DMS 273 treated with DMSO at 0.1 percent for 48 hours (cell line): Measurements from ENCODE around the gene HILPDA.
"Not testable (repeated sequence)": the region's sequence is repeated elsewhere in the genome, so short reads cannot be mapped to it uniquely, and the experiment has no call there.

Experiments
- DNase-seq: peaks from one replicate; lab custom pipeline; 2025; lab: John Stamatoyannopoulos, UW

The HILPDA gene

DNA sequence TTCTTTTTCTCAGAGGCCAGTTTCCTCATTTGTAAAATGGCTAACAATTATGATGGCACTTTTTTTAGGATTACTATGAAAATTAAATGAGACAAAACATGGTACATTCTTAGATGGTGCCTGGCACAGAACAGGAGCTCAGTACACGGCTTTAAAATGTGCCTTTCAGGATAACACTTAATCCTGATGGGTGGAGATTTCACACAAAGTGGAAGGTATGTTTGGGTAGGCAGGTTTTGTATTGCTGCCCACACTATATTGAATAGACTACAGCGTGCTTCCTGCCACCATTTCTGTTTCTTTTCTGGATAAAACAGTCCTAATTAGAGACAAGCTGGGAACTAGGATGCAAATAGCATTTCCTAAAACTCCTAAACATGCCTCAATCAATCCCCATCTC, 23.9 kb upstream of the HILPDA start:
- no peak for DNase-seq

DNA sequence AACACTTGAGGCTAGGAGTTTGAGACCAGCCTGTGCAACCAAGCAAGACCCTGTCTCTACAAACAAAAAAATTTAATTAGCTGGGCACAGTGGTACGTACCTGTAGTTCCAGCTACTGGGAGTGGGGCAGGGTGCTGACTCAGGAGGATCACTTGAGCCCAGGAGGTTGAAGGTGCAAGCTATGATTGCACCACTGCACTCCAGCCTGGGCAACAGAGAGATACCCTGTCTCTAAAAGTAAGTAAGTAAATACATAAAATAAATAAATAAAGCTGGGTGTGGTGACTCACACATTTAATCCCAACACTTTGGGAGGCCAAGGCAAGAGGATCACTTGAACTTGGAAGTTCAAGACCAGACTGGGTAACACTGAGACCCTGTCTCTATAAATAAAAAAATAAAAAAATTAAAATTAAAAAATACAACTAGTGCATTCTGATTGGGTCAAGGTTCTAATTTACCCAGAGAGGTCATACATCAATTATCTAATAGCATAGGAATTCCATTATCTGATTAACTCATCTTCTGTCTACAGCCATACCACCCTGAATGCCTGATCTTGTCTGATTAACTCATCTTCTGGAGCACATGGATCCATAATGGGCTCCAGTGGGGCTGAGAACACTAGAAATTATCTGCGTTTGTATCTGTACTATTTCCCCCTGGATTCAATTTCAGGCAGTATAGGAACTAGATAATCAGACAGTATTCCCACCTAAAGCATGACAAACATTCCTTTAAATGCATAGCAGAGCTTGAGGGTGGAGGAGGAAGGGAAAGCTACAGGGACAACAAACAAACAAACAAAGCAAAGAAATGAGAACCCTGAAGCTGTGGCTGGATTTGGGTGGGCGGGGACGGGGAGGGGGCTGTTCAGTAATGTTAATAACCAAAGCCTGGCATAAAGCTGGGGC, 21.0 kb upstream of the HILPDA start:
- no peak for DNase-seq

DNA sequence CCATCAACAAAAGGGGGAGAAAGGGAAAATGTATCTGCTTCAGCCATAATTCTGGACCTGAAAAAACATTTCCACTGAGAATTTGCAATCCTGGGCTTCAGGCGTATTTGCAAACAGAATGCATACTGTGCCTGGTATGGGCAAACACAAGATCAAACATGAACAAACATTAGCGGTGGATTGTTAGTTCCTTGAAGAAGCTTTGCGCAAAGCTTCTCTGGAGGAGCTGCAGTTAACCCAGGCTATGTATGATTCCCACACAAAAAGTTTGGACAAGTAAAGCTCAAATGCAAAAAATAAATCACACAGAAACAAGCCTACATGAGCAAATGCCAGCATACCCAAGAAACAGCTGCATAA, 20.4 kb upstream of the HILPDA start:
- DNase-seq = no peak

DNA sequence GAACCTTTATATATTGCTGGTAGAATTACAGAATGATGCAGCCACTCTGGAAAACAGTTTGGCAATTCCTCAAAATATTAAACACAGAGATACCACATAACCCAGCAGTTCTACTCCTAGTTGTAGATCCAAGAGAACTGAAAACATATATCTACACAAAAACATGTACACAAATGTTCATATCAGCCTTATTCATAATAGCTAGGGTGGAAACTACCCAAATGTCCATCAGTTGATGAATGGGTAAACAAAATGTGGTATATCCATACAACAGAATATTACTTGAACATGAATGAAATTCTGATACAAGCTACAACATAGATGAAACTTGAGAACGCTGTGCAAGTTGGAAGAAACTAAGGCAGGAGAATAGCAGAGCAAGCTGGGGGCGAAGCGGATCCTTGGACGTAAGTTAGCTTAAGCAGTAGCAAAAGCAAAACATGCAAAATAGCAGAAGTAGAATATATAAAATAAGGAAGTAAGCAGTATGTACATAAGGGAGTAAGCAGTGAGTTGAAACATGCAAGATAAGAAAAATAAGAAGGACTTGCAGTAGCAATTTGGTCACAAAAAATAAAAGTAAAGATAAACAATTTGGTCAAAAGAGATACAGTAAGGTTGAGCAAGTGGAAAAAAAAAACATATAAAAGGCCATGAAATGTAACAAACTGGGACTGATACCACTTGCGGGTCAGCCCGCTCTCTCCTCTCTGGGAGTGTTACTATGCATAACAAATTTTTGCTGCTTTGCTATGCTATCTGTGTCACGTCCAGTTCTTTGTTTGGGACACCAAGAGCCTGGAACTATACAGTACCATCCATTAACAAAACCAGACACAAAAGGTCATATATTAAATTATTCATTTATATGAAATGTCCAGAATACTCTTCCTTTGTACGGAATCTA, 18.0 kb upstream of the HILPDA start:
- no peak for DNase-seq

DNA sequence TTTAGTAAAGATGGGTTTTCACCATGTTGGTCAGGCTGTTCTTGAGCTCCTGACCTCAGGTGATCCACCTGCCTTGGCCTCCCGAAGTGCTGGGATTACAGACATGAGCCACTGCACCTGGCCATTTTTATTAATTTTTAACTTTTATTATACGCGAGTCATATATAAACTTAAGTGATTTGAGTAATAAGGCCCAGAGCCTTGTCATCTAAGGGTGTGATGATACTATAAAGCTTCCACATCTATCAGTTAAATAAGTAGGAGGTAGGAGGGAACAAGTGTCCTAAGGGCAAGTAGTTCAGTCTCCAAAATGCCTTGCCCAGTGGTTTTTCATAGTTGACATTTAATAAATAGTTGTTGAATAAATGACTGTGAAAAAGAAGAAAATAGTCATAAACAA, 13.3 kb upstream of the HILPDA start:
- no peak for DNase-seq

DNA sequence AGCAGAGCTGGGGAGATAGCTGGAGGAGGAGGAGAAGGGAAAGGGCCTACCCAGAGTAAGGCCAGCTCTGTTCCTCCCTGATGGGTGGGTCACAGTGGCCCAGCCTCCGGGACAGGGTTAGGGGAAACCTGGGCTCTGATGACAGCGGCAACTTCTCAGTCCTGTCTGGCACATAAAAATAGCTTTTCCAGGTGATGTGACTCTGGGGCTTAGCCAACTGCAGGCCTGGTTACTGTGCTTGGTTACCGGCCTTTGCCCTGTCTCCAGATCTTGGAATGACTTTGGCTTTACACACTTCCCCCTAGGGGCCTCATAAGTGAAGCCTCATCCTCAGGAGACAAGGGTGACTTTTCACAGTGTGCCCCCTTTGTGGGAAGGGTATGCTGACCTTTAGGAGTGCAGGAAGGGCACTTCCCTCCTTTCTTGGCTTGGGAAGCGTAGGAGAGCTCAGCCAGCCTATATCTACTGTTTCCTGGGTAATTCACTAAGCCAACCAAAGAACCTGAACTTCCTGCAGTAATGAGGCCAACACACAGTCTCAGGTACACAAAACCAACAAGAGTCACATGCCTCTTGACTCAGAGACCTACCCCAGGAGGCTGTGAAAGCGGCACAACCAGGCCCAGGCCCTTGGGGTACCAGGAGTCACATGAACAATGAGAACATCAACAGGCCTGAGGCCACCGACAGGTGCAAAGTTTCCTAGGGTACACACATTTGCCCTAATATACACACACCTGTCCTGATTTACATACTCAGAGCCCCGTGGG, 11.7 kb upstream of the HILPDA start:
- DNase-seq = no peak

DNA sequence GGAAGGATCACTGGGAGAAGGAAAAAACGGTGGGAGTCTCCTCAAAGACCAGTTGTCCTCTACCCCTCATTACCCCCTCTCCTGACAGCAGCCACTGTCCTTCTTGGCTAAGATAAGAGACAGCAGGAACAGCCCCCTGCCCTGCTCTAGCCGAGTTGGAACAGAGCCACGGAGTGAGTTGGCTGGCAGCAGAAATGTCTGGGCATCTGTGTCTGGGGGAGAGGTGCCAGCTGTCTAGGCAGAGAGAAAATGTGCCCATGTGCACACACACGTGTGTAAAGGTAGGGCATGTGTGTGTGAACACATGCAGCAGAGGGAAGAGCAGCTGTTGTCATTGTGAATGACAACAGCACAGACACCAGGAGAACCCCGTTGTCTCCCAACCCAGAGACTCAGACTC, 9.4 kb upstream of the HILPDA start:
- peak; percentile 81 for DNase-seq

DNA sequence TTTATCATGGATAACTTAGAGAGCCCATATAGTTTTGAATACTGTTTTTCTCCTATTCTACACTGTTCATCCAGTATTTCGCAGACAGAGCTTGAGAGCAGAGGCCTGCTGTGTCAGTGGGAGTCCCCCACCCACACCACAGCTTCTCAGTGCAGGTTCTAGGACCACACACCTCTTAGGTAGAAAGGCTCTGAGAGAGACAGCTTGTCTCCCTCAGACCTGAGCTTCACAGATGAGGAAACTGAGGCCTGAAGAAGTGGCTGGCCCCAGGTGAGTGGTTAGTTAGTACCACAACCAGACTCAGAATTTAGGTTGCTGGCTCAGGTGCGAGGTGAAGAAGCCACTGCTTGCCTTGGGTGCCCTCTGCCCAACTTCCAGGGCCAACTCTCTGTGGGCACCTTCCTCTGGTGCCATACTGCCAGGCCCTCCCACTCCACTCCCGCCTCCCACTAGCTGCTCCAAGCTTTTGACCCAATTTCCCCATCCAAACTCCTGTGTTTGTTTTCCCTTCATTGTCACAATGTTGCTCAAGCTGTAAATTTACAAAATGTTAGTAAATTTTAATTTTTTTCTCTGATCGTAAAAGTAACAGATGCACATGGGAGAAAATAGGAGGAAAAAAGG, 7.6 kb upstream of the HILPDA start:
- DNase-seq = no peak

DNA sequence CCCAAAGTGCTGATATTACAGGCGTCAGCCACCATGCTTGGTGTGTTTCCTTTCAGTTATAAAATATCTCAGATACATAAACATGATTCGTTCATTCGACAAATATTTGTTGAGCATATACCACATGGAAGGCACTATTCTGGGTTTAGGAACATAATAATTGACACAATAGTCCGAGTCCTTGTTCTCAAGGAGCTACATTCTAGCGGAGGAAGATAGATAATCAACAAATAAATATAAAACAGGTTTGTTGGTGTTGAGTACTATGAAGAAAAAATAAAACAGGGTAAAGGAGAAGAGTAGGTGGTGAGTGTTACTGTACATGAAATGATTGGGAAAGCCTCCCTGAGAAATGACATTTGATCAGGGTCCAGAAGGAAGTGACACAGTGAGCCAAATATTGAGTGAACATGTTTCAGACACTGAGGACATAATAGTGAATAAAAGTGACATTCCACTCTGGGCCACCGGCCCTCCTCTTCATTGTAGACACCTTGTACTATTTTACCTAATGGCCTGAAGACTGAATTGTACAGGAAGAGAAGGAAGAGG, 6.9 kb upstream of the HILPDA start:
- DNase-seq = no peak

DNA sequence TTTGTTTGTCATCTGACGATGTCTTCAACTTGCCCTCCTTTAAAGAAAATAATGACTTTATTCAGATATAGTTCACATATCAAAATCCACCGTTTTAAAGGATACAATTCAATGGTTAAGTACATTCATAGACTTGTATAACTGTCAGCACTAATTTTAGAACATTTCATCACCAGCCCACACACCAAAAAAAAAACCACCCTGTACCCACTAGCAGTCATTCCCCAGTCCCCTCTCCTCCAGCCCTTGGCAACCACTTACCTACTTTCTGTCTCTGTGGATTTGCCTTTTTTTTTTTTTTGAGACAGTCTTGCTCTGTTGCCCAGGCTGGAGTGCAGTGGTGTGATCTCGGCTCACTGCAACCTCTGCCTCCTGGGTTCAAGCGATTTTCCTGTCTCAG, 5.3 kb upstream of the HILPDA start:
- no peak for DNase-seq

DNA sequence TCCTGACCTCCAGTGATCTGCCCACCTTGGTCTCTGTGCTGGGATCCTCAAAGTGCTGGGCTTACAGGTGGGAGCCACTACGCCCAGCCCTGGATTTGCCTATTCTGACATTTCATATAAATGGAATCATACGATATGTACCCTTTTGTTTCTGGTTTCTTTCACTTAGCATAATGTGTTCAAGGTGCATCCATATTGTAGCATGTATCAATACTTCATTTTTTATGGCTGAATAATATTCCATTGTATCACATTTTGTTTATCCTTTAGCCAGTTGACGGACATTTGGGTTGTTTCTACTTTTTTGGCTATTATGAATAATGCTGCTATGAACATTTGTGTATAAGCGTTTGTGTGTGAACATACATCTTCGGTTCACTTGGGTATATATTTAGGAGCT, 4.8 kb upstream of the HILPDA start:
- DNase-seq = no peak

DNA sequence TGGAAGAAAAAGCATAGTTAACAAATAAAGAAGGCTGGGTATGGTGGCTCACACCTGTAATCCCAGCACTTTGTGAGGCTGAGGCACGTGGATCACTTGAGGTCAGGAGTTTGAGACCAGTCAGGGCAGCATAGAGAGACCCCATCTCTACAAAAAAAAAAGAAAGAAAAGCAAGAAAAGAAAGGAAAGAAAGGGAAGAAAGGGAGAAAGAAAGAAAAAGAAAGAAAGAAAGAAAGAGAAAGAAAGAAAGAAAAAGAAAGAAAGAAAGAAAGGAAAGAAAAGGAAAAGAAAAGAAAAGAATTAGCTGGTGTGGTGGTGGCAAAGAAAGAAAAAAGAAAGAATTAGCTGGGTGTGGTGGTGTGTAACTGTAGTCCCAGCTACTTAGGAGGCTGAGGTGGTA, 3.1 kb upstream of the HILPDA start:
- no peak for DNase-seq

DNA sequence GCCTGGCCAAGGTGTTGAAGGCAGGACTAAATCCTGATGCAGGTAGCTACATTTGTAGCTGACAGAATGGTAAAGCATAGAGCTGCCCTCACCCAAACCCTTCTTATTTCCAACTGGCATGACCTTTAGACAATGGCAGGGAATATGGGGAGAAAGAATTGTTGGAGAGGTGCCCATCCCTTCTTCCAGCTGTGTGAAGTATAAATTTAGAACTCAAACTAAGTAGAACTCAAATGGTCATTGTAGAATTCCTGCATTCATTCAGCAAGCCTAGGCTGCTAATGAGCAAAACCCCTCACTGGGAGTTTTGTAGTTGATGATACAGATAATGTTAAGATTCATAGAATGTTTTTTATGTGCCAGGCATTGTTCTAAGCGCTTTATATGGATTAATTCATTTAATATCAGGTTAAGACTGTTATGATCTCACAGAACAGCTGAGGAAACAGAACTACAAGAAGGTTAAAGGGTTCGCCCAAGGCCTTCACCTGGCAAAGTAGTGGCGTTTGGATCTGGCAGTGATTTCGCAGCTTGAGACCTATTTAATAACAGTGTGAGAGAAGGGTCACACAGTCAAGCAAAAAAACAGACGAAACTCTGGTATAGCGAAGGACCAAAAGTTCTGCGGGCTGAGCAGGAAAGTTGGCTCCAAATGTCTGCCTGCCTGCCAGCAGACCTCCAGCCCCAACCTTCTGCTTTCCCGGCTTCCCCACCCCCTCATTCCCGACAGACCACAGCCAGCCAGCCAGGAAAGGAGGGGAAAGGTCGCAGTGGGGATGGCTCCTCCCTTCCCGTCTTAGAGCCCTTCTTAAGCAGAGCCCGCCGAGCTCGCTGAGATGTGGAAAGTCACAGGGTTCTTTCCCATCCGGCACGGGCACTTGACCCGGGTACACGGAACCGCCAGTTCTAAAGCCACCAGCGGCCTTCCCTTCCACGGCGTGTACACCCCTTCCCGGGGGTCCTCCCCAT, 1.6 kb upstream of the HILPDA start:
- peak; percentile 82 for DNase-seq

DNA sequence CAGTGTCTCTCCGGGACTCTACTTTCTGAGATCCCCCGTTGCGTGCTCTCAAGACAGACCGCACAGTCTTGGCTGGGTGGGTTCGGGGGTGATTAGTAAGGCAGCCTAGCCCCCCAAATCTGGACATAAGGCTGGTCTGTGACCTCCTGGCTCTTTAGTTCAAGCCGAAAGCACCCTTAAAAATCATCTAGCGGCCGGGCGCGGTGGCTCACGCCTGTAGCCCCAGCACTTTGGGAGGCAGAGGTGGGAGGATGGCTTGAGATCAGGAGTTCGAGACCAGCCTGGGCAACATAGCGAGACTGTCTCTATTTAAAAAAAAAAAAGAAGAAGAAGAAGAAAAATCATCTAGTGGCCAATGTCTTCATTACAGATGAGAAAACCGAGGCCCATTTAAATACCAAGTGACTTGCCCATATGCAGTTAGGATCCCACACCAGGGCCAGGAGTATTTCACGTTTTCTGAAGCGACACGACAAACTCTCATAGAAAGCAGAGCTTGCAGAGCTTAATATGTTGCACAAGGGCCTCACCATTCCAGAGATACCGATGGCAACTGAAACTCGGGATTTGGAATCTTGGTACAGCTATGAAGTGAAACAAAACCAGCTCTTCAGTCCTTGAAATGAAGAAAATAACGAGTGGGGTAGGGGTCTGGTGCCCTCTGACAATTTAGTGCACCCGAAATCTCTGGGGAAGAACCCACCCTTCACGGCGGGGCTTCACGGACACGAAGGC, 703 bp upstream of the HILPDA start:
- DNase-seq = no peak

DNA sequence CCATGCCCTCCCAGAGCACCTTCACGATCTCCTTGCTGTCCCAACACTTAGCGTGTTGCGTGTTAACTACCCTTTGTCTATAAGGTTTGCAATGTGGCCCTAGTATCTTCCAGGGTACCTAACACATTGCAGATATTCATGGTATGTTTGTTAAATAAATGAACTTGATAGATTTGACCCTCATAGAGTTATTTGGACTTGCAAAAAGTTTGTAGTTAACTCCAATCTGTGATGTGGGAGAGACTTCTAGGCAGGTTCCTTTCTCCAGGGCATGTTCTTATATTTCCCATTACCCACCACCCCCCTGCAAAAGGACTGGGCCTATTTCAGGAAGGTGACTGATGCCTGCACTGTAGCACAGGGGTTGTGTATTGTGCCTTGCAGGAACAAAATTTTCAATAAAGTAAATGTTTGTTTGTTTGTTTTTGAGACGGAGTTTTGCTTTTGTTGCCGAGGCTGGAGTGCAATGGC, 612 bp downstream of the HILPDA start:
- no peak for DNase-seq

DNA sequence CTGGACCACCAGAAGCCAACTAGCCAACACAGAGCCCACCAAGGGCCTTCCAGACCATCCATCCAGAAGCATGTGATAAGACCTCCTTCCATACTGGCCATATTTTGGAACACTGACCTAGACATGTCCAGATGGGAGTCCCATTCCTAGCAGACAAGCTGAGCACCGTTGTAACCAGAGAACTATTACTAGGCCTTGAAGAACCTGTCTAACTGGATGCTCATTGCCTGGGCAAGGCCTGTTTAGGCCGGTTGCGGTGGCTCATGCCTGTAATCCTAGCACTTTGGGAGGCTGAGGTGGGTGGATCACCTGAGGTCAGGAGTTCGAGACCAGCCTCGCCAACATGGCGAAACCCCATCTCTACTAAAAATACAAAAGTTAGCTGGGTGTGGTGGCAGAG, 1.7 kb downstream of the HILPDA start:
- DNase-seq = not testable (repeated sequence)

DNA sequence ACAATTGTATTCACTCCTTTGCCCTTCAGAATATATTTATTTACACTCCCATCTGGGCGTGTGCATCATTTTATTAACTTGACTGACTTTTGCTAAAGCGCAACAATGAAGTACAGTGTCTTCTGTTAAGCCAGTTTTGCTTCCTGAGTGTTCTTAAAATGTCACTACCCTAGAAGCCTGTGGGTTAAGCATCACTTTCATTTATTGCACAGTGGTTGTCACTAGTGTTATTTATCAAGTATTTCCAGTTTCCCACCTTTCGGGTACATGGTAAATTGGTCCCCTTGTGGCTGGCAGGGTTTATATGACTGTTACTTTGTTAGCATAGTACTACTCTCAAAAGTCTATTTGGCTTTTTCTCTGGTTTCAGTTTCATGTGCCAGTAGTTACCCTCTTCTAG, 3.3 kb downstream of the HILPDA start:
- no peak for DNase-seq

DNA sequence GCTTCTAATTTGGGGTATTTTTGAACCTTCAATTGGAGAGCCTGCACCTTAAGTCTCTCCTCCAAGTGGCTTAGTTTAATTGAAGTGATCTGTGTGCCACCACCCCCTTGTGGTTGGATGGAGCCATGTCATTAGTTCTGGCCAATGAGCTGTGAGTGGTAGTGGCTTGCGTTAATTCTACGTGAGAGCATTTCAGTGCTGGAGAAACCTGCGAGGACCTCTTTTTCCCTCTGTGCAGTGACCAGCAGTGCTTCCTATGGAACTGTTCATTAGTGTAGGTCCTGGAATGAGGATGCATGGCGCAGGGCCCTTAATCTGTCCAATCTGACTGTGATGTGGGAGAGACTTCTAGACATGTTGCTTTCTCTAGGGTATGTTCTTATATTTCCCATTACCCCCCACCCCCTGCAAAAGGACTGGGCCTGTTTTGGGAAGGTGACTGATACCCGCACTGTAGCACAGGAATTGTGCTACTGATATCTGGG, 3.8 kb downstream of the HILPDA start:
- DNase-seq = peak; percentile 59

DNA sequence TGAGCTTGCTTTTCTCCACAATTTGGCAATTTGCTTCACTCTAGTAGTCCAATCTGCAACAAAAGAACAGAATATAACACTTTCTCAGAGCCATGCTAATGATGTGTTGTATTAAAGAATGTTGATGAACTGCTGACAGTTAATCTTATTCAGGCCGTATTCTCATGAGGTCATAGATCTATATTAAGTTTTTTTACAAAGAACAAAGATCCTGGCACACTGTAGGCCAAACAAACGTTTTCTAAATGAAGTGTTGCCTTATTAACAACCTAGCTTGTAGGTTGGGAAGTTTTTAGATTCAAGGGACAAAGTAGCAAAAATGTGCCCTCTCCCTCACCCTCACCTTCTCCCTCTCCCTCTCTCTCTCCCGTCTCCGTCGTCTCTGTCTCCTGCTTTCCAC, 6.8 kb downstream of the HILPDA start:
- DNase-seq = no peak
